Transverse colon (tissue), 4 donors: ENCODE measurements around the gene CBX2. TPM values are rescaled to one million over a fixed set of nuclear protein-coding genes. Genes with fewer than 3 reads are reported as not detected.

Source experiments
- DNase-seq: peaks from one replicate; pipeline ENCODE4 v3.0.0-alpha.2; 2019
- H3K27ac ChIP-seq, 4 donors: fragments of 200-600 bp; sonication (generic); 2 replicates each; pipeline ENCODE4 v1.5.1; 2016 to 2018; ENCODE audit warnings: inconsistent platforms in 4 of 4
- H3K27me3 ChIP-seq: fragments of 200-600 bp; sonication (generic); 2 replicates; pipeline ENCODE4 v1.5.1; 2017; ENCODE audit warnings: inconsistent platforms
- H3K36me3 ChIP-seq, 4 donors: fragments of 200-600 bp; sonication (generic); 2 replicates each; pipeline ENCODE4 v1.5.1; 2017 to 2019; ENCODE audit warnings: inconsistent platforms in 4 of 4
- H3K4me1 ChIP-seq, 4 donors: fragments of 200-600 bp; sonication (generic); 2 replicates each; pipeline ENCODE4 v1.5.1; 2017 to 2020; ENCODE audit warnings: inconsistent platforms in 4 of 4
- H3K4me3 ChIP-seq, 4 donors: fragments of 200-600 bp; sonication (generic); 1 replicate in 1 of 4; 2 replicates in 3 of 4; pipeline versions ENCODE4 v1.5.1 to v1.6.1; 2017 to 2019; ENCODE audit warnings: inconsistent platforms in 4 of 4
- H3K9me3 ChIP-seq, 2 donors: fragments of 200-600 bp; sonication (generic); 2 replicates each; pipeline ENCODE4 v1.5.1; 2017 to 2019; ENCODE audit warnings: inconsistent platforms in 2 of 2
- CTCF ChIP-seq, 5 experiments: fragments of 200-600 bp in 3 of 5; fragments of 450-650 bp in 2 of 5; sonication (generic) in 3 of 5; IDR thresholded peaks; 1 replicate in 2 of 5; 2 replicates in 3 of 5; pipeline ENCODE4 v1.5.1; 2016 to 2017; ENCODE audit warnings: antibody characterized with exemption in 5 of 5, inconsistent platforms in 3 of 5, mild to moderate bottlenecking in 2 of 5, moderate library complexity in 1 of 5
- EP300 ChIP-seq: sonication (generic); formaldehyde crosslinking; IDR thresholded peaks from one replicate; pipeline ENCODE4 v1.6.1; 2017; ENCODE audit warnings: antibody characterized with exemption, low read depth
- POLR2A ChIP-seq: fragments of 450-650 bp; IDR thresholded peaks from one replicate; pipeline ENCODE4 v1.6.1; 2016; ENCODE audit warnings: antibody characterized with exemption, mild to moderate bottlenecking, moderate library complexity
- POLR2AphosphoS5 ChIP-seq, 3 donors: sonication (generic); formaldehyde crosslinking; IDR thresholded peaks; one replicate each; pipeline ENCODE4 v1.6.1; 2016; ENCODE audit warnings: antibody characterized with exemption in 3 of 3
- WGBS, 2 donors: methylation state at CpG; one replicate each; pipeline ENCODE4 v1.1.5; 2018; ENCODE audit warnings: low coverage in 1 of 2; 5-methylcytosine and 5-hydroxymethylcytosine counted together
- in situ Hi-C, 4 donors: fragments of 200-750 bp; cut with MboI; loops; one replicate each; pipeline versions ENCODE4 v1.15.0 to v1.15.1; 2017; ENCODE audit warnings: low sequenced_read_pairs in 3 of 4, low pct_ligation_motif_present in 1 of 4, low pct_unique_long_range_greater_than_20kb in 1 of 4
- intact Hi-C: fragments of 100-400 bp; cut with DNase I; formaldehyde crosslinking; loops from one replicate; pipeline ENCODE4 v1.15.1; 2023; ENCODE audit warnings: low total_unique reads
- total RNA-seq, 4 donors: library from RNA; depleted of rRNA; stranded (reverse); fragments of >200 nt; gene quantifications; one replicate each; pipeline ENCODE4 v1.1.0, GENCODE V29; 2016

Gene CBX2
- total RNA-seq, 4 donors from 2014 or later: 0.27 to 0.64 TPM; not detected in 2

DNA sequence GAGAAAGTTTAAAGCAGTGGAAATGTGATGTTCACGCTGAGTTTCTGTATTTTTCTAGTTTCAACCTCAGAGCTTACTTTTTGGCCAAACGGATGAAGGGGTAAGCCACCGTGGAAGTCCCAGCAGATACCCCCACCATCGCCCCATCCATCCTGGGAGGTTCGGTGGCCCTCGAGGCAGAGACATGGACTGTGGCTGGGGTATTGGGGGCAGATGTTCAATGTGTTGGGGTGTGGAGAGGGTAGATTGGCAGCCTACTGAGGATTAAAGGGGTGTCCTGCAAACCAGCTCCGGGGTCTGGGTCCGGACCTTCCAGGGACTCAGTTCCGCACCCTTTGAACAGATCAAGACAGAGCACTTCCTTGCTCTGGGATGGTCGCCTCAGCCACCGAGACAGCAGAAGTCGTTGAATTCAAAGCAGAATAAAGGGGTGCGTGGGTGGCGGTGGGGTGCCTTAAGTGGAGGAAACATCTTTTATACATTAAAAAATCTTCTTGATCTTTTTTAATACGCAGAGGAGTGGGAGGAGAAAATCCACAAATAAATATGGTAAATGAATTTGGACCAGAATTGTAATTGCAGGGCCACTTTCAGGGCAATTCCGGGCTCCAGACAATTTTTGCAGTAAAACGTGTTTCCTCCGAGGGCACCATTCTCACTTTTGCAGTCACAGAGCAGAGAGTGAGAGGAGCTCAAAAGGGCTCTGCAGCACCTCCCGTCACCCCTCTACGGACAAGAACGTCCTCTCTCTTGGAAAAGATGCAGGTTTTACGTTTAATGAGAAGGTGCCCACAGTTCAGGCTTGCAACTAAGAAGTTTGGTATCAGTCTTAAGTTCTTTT lies 27.1 kb downstream of the CBX2 start:
- in situ Hi-C loops (loop anchor here in 2 of 4 donors (25.0 kb wide), 1 partner anchor 182 kb away; no protein-coding TSS in a partner anchor), intact Hi-C loops (no loop called here)
- TF ChIP-seq POLR2AphosphoS5 (IDR thresholded peaks at IDR 0.05) (no peak), CTCF (IDR thresholded peaks at IDR 0.05) (no peak), EP300 (no peak), POLR2A (no peak)
- DNase-seq: no peak
- Histone ChIP-seq H3K4me1 (peaks cover 0 to 39% (median 32%) of the 10 kb centered on the region in 4 donors), H3K9me3 (no peaks in the 10 kb centered on the region), H3K27me3 (peaks cover 100% of the 10 kb centered on the region), H3K4me3 (no peak overlapping the region), H3K27ac (no peak overlapping the region), H3K36me3 (no peaks in the 10 kb centered on the region)
- WGBS, 2 donors: 12 to 35% methylated on average over 9 to 22 of the region's 22 CpGs

DNA sequence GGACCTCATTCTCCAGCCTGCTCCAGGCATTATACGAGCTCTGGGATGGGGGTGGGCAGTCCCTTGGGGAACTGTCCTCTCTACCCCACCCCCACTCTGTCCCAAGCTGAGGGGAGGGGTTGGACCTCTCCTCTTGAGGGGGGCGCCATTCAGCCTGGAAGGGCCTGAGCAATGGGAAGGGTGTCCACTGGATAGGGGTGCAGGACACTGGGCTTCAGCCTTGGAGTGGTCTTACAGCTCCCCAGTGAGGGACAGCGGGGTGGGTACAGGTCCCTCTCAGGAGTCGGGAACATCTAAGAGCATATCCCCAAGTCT lies 28.5 kb downstream of the CBX2 start:
- H3K9me3 ChIP-seq: no peaks in the 10 kb centered on the region
- no peak overlapping the region for H3K4me3 ChIP-seq
- intact Hi-C loops (no loop called here), in situ Hi-C loops (loop anchor here in 2 of 4 donors (25.0 kb wide), 1 partner anchor 181 kb away; no protein-coding TSS in a partner anchor)
- peaks cover 11 to 39% (median 33%) of the 10 kb centered on the region in 4 donors for H3K4me1 ChIP-seq
- no peak for DNase-seq
- TF ChIP-seq POLR2AphosphoS5 (IDR thresholded peaks at IDR 0.05) (no peak), POLR2A (no peak), EP300 (no peak), CTCF (IDR thresholded peaks at IDR 0.05) (no peak)
- H3K36me3 ChIP-seq: no peaks in the 10 kb centered on the region
- H3K27ac ChIP-seq: no peak overlapping the region
- H3K27me3 ChIP-seq: peaks cover 100% of the 10 kb centered on the region
- WGBS, 2 donors: 46% methylated on average over 3 of the region's 4 CpGs; no CpG with 5 or more reads in 1 of the 2 donors

GRCh38 chr17:79806863-79807720 lies 29.1 kb downstream of the CBX2 start:
- Histone ChIP-seq H3K9me3 (no peaks in the 10 kb centered on the region), H3K4me3 (no peak overlapping the region), H3K27ac (no peak overlapping the region), H3K4me1 (peaks cover 16 to 44% (median 38%) of the 10 kb centered on the region in 4 donors), H3K36me3 (no peaks in the 10 kb centered on the region), H3K27me3 (peaks cover 100% of the 10 kb centered on the region)
- no peak for DNase-seq
- in situ Hi-C loops: loop anchor here in 2 of 4 donors (25.0 kb wide), 1 partner anchor 180 kb away; no protein-coding TSS in a partner anchor
- 38 to 59% methylated on average over 4 to 13 of the region's 13 CpGs for WGBS, 2 donors
- TF ChIP-seq CTCF (IDR thresholded peaks at IDR 0.05) (no peak), POLR2AphosphoS5 (IDR thresholded peaks at IDR 0.05) (no peak), EP300 (no peak), POLR2A (no peak)
- intact Hi-C loops: no loop called here
